HPDE6-E6E7 (cell line): ENCODE data around the gene USP15.

Experiments used
- DNase-seq: peaks from one replicate; pipeline ENCODE4 v3.0.0; 2011; ENCODE audit warnings: missing footprints; ENCODE audit errors: extremely low spot score

USP15 gene

GRCh38 chr12:62256408-62257096 lies 3.7 kb upstream of the USP15 start:
- no peak for DNase-seq

- no peak for DNase-seq
Measured at GRCh38 chr12:62258231-62258630, 2.0 kb upstream of the USP15 start.

GRCh38 chr12:62258941-62259630 lies 1.1 kb upstream of the USP15 start:
- DNase-seq = no peak

GRCh38 chr12:62259631-62259992 lies 592 bp upstream of the USP15 start:
- DNase-seq = peak; percentile 7

GRCh38 chr12:62260733-62261683 lies 804 bp downstream of the USP15 start:
- peak; percentile 26 for DNase-seq

- DNase-seq = no peak
Measured at GRCh38 chr12:62261876-62262517, 1.8 kb downstream of the USP15 start.

GRCh38 chr12:62263232-62263631 lies 3.0 kb downstream of the USP15 start:
- DNase-seq = no peak

GRCh38 chr12:62263966-62264365 lies 3.8 kb downstream of the USP15 start:
- no peak for DNase-seq

- no peak for DNase-seq
Measured at GRCh38 chr12:62264706-62265105, 4.5 kb downstream of the USP15 start.

GRCh38 chr12:62265511-62265910 lies 5.3 kb downstream of the USP15 start:
- DNase-seq = no peak

- no peak for DNase-seq
Measured at GRCh38 chr12:62267026-62267425, 6.8 kb downstream of the USP15 start.

GRCh38 chr12:62267480-62267879 lies 7.3 kb downstream of the USP15 start:
- DNase-seq = no peak

GRCh38 chr12:62268956-62269355 lies 8.8 kb downstream of the USP15 start:
- no peak for DNase-seq

GRCh38 chr12:62269464-62270228 lies 9.4 kb downstream of the USP15 start:
- no peak for DNase-seq

GRCh38 chr12:62270384-62270783 lies 10.2 kb downstream of the USP15 start:
- no peak for DNase-seq

GRCh38 chr12:62270872-62271271 lies 10.7 kb downstream of the USP15 start:
- DNase-seq = no peak

GRCh38 chr12:62272936-62273552 lies 12.8 kb downstream of the USP15 start:
- DNase-seq = no peak

- no peak for DNase-seq
Measured at GRCh38 chr12:62273724-62274380, 13.6 kb downstream of the USP15 start.

- DNase-seq = no peak
Measured at GRCh38 chr12:62278022-62278421, 17.8 kb downstream of the USP15 start.

- no peak for DNase-seq
Measured at GRCh38 chr12:62279058-62279457, 18.9 kb downstream of the USP15 start.
